ENCODE measurements around the gene KCNC2.

- TF ChIP-seq CTCF (conservative IDR thresholded peaks at IDR 0.05) (no peak), ZFX (IDR thresholded peaks at IDR 0.05) (no peak)
These were observed 189.5 kb downstream of the KCNC2 start for GRCh38 chr12:75020068-75020557.
